Hepatocyte (in vitro differentiated cells): ENCODE measurements around the gene CEMIP2.

Experiments used
- EZH2 ChIP-seq: fragments of 200-600 bp; sonication (generic); IDR thresholded peaks from 2 replicates; pipeline ENCODE4 v1.6.1; 2016; ENCODE audit warnings: antibody characterized with exemption, mild to moderate bottlenecking, borderline replicate concordance
- EZH2phosphoT487 ChIP-seq: fragments of 200-600 bp; sonication (generic); IDR thresholded peaks from one replicate; pipeline ENCODE4 v1.6.1; 2018; ENCODE audit warnings: antibody characterized with exemption, mild to moderate bottlenecking, low read depth, moderate library complexity; ENCODE audit not compliant: unreplicated experiment, severe bottlenecking
- TF ChIP-seq, protein P1 (sequence below): fragments of 200-600 bp; sonication (generic); IDR thresholded peaks from 2 replicates; pipeline ENCODE4 v1.5.1; 2016; ENCODE audit warnings: antibody characterized with exemption, mild to moderate bottlenecking; ENCODE audit not compliant: poor library complexity

DNA sequence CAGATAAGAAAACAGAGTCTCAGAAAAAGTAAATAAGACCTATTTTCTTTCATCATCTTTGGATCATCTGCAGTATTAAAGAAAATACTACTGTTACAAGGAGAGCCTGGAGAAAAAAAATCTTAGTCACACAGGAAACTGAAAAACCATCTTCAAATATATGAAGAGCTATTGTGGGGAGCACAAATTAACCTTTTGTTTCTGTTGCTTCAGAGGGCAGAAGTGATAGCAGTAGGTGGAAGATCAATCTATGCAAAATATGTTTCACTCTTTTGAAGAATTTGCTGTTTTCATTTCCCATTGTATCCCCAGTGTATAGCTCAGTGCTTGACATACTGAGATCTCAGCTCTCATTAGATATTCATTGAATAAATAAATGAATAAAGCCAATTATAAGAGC lies 13.1 kb upstream of the CEMIP2 start:
- TF ChIP-seq, protein P1, sequence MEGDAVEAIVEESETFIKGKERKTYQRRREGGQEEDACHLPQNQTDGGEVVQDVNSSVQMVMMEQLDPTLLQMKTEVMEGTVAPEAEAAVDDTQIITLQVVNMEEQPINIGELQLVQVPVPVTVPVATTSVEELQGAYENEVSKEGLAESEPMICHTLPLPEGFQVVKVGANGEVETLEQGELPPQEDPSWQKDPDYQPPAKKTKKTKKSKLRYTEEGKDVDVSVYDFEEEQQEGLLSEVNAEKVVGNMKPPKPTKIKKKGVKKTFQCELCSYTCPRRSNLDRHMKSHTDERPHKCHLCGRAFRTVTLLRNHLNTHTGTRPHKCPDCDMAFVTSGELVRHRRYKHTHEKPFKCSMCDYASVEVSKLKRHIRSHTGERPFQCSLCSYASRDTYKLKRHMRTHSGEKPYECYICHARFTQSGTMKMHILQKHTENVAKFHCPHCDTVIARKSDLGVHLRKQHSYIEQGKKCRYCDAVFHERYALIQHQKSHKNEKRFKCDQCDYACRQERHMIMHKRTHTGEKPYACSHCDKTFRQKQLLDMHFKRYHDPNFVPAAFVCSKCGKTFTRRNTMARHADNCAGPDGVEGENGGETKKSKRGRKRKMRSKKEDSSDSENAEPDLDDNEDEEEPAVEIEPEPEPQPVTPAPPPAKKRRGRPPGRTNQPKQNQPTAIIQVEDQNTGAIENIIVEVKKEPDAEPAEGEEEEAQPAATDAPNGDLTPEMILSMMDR, result no peak
- TF ChIP-seq EZH2 (no peak), EZH2phosphoT487 (no peak)
